Mucosa of descending colon (tissue), 3 donors: ENCODE data around the gene CYB5R3. TPM values are rescaled to one million over a fixed set of nuclear protein-coding genes. Genes with fewer than 3 reads are reported as not detected.

Experiments
- ATAC-seq: fragments of 200-7000 bp; cut with Tn5 transposase; one replicate; pipeline ENCODE4 v1.9.1; 2020; ENCODE audit warnings: mild to moderate bottlenecking, moderate library complexity
- DNase-seq, 3 donors: peaks; one replicate each; pipeline ENCODE4 v3.0.0-alpha.2; 2020
- H3K36me3 ChIP-seq: fragments of 200-600 bp; one replicate; pipeline ENCODE4 v1.8.0; 2021; ENCODE audit warnings: low read depth, mild to moderate bottlenecking
- H3K4me1 ChIP-seq: fragments of 200-600 bp; one replicate; pipeline ENCODE4 v1.8.0; 2021; ENCODE audit warnings: low read depth, mild to moderate bottlenecking
- H3K4me3 ChIP-seq: fragments of 200-600 bp; one replicate; pipeline ENCODE4 v1.8.0; 2021; ENCODE audit warnings: mild to moderate bottlenecking
- H3K9me3 ChIP-seq: fragments of 200-600 bp; one replicate; pipeline ENCODE4 v1.8.0; 2021; ENCODE audit warnings: mild to moderate bottlenecking
- CTCF ChIP-seq: fragments of 200-600 bp; IDR thresholded peaks from one replicate; pipeline ENCODE4 v1.8.0; 2022; ENCODE audit warnings: antibody characterized with exemption, mild to moderate bottlenecking
- intact Hi-C, 2 donors: fragments of 100-400 bp; cut with DNase I in 1 of 2; cut with micrococcal nuclease in 1 of 2; formaldehyde crosslinking; loops; one replicate each; pipeline versions ENCODE4 v1.11.0 to v1.11.1; 2022; cut with DNase I, micrococcal nuclease
- total RNA-seq, 3 donors: library from RNA; stranded (reverse); fragmentation: NEBNext Ultra II Directional in 2 of 3; extraction: Animal tissue kit (Norgen Biotek cat#: 25700) in 2 of 3; gene quantifications; one replicate each; pipeline versions ENCODE4 v1.2.1 to v1.2.4, GENCODE V29; 2021 to 2023
- donor health status: DM: no; HTN: no; CAD: no; lungs with moderate emphysema.
- donor health status: DM: no; HTN: no; CAD: no.
- donor health status: DM: no; HTN: yes; CAD: no.

Gene CYB5R3
- total RNA-seq, 3 donors from 2014 or later, result 139 to 211 (median 176) TPM

- H3K9me3 ChIP-seq, result no peaks in the 10 kb centered on the region
- no peak for DNase-seq
- peak overlapping the region; percentile 72 for H3K4me3 ChIP-seq
- no peak for TF ChIP-seq CTCF
- ATAC-seq, result no peak
- intact Hi-C loops, result no loop called here
- H3K36me3 ChIP-seq, result peaks cover 6% of the 10 kb centered on the region
- peaks cover 32% of the 10 kb centered on the region for H3K4me1 ChIP-seq
Observed at GRCh38 chr22:42613872-42614301, 35.3 kb downstream of the CYB5R3 start.

GRCh38 chr22:42612336-42612735, 36.9 kb downstream of the CYB5R3 start:
- ATAC-seq, result no peak
- peaks cover 32% of the 10 kb centered on the region for H3K4me1 ChIP-seq
- intact Hi-C loops, result no loop called here
- peak in 1 of 3 donors; percentile 28 for DNase-seq
- no peak for TF ChIP-seq CTCF
- no peaks in the 10 kb centered on the region for H3K9me3 ChIP-seq
- H3K36me3 ChIP-seq, result peaks cover 6% of the 10 kb centered on the region
- H3K4me3 ChIP-seq, result no peak overlapping the region

GRCh38 chr22:42611051-42611450, 38.1 kb downstream of the CYB5R3 start:
- Histone ChIP-seq H3K4me3 (no peak overlapping the region), H3K9me3 (no peaks in the 10 kb centered on the region), H3K36me3 (peaks cover 6% of the 10 kb centered on the region), H3K4me1 (peaks cover 29% of the 10 kb centered on the region)
- intact Hi-C loops, result no loop called here
- TF ChIP-seq CTCF, result no peak
- DNase-seq, result no peak
- no peak for ATAC-seq

- Histone ChIP-seq H3K9me3 (no peaks in the 10 kb centered on the region), H3K4me1 (peaks cover 24% of the 10 kb centered on the region), H3K36me3 (peaks cover 6% of the 10 kb centered on the region), H3K4me3 (no peak overlapping the region)
- intact Hi-C loops, result no loop called here
- DNase-seq (no peak), ATAC-seq (no peak)
- TF ChIP-seq CTCF, result no peak
Observed at GRCh38 chr22:42610186-42610585, 39.0 kb downstream of the CYB5R3 start.

GRCh38 chr22:42608823-42609361, 40.3 kb downstream of the CYB5R3 start:
- H3K36me3 ChIP-seq, result no peaks in the 10 kb centered on the region
- no peak for TF ChIP-seq CTCF
- no peak for ATAC-seq
- intact Hi-C loops, result no loop called here
- DNase-seq, result no peak
- H3K4me1 ChIP-seq, result peaks cover 34% of the 10 kb centered on the region
- no peaks in the 10 kb centered on the region for H3K9me3 ChIP-seq
- H3K4me3 ChIP-seq, result no peak overlapping the region
